HepG2 (cell line): Measurements from ENCODE around the gene FITM1. TPM values are rescaled to one million over a fixed set of nuclear protein-coding genes. Genes with fewer than 3 reads are reported as not detected.

Source experiments
- CENPT ChIP-seq: sonication (generic); formaldehyde crosslinking; IDR thresholded peaks from 2 replicates; pipeline ENCODE4 v1.8.0; 2022; ENCODE audit warnings: low read depth, mild to moderate bottlenecking, moderate library complexity, missing genetic modification reagents
- ERF ChIP-seq: IDR thresholded peaks from 2 replicates; pipeline ENCODE4 v1.6.1; 2018; ENCODE audit warnings: missing biosample characterization, missing genetic modification reagents
- GTF2F1 ChIP-seq: fragments of 150-350 bp; IDR thresholded peaks from 2 replicates; pipeline ENCODE4 v1.6.1; 2014; ENCODE audit warnings: low read length
- HDAC6 ChIP-seq: fragments of 200-600 bp; sonication (generic); IDR thresholded peaks from 2 replicates; pipeline ENCODE4 v1.7.0; 2017; ENCODE audit warnings: mild to moderate bottlenecking, antibody characterized with exemption, low read length, low read depth
- HOXA5 ChIP-seq: sonication (generic); formaldehyde crosslinking; IDR thresholded peaks from 2 replicates; pipeline ENCODE4 v1.4.0; 2020; ENCODE audit warnings: missing genetic modification reagents
- NFRKB ChIP-seq: fragments of 450-650 bp; IDR thresholded peaks from 2 replicates; pipeline ENCODE4 v1.6.1; 2017
- NFYB ChIP-seq: sonication (generic); formaldehyde crosslinking; IDR thresholded peaks from 2 replicates; pipeline ENCODE4 v1.4.0; 2020; ENCODE audit warnings: missing genetic modification reagents
- PTBP1 ChIP-seq: fragments of 200-400 bp; formaldehyde crosslinking; IDR thresholded peaks from 2 replicates; pipeline ENCODE4 v1.6.1; 2018; ENCODE audit warnings: low read length, low read depth; ENCODE audit not compliant: poor library complexity, severe bottlenecking
- SP140L ChIP-seq: sonication (generic); formaldehyde crosslinking; IDR thresholded peaks from 2 replicates; pipeline ENCODE4 v1.4.0; 2020; ENCODE audit warnings: missing genetic modification reagents, borderline replicate concordance
- THYN1 ChIP-seq: sonication (generic); formaldehyde crosslinking; IDR thresholded peaks from 2 replicates; pipeline ENCODE4 v1.8.1; 2023; ENCODE audit warnings: low read depth, mild to moderate bottlenecking, moderate library complexity, missing genetic modification reagents, borderline replicate concordance
- U2AF1 ChIP-seq: fragments of 200-400 bp; formaldehyde crosslinking; optimal IDR thresholded peaks from 2 replicates; pipeline ENCODE3; 2017; ENCODE audit warnings: mild to moderate bottlenecking, low read depth, low read length
- ZIK1 ChIP-seq: sonication (generic); formaldehyde crosslinking; IDR thresholded peaks from 2 replicates; pipeline ENCODE4 v1.5.0; 2020; ENCODE audit warnings: mild to moderate bottlenecking, low read depth, missing genetic modification reagents, borderline replicate concordance
- ZNF101 ChIP-seq: sonication (generic); formaldehyde crosslinking; IDR thresholded peaks from 2 replicates; pipeline ENCODE4 v1.4.0; 2020; ENCODE audit warnings: mild to moderate bottlenecking, low read depth, missing genetic modification reagents, borderline replicate concordance
- ZNF564 ChIP-seq: sonication (generic); formaldehyde crosslinking; IDR thresholded peaks from 2 replicates; pipeline ENCODE4 v1.8.1; 2023; ENCODE audit warnings: mild to moderate bottlenecking, missing genetic modification reagents
- ZNF670 ChIP-seq: sonication (generic); formaldehyde crosslinking; IDR thresholded peaks from 2 replicates; pipeline ENCODE4 v1.8.0; 2022; ENCODE audit warnings: mild to moderate bottlenecking, missing genetic modification reagents, borderline replicate concordance
- ZNF709 ChIP-seq: sonication (generic); formaldehyde crosslinking; IDR thresholded peaks from 2 replicates; pipeline ENCODE4 v1.5.0; 2020; ENCODE audit warnings: mild to moderate bottlenecking, missing genetic modification reagents
- ZSCAN12 ChIP-seq: sonication (generic); formaldehyde crosslinking; IDR thresholded peaks from 2 replicates; pipeline ENCODE4 v1.9.0; 2021; ENCODE audit warnings: mild to moderate bottlenecking, missing genetic modification reagents
- ZSCAN29 ChIP-seq: sonication (generic); formaldehyde crosslinking; conservative IDR thresholded peaks from 2 replicates; pipeline ENCODE4 v1.4.0; 2020; ENCODE audit warnings: mild to moderate bottlenecking, missing genetic modification reagents
- polyA plus RNA-seq, 8 experiments: library from polyadenylated mRNA; depleted of rRNA in 3 of 8; stranded (reverse) in 7 of 8; unstranded in 1 of 8; fragments of >200 nt; fragmentation: Illumina TruSeq in 4 of 8; extraction: Trizol in 4 of 8; gene quantifications; 2 replicates each; pipeline versions ENCODE4 v1.2.1 to v1.2.3, GENCODE V29; 2011 to 2016; ENCODE audit warnings: low read depth in 4 of 8, missing spikeins in 1 of 8, mixed read lengths in 1 of 8; ENCODE audit not compliant: insufficient read depth in 1 of 8
- total RNA-seq, 5 experiments: library from RNA; depleted of rRNA; stranded (reverse); fragments of >200 nt; fragmentation: Illumina TruSeq; extraction: Trizol; gene quantifications; 2 replicates each; pipeline ENCODE4 v1.2.3, GENCODE V29; 2016; ENCODE audit warnings: low read depth in 1 of 5
- TF ChIP-seq, protein P1 (sequence below): IDR thresholded peaks from 2 replicates; pipeline ENCODE4 v1.6.1; 2016; ENCODE audit warnings: missing compliant biosample characterization, missing genetic modification reagents, borderline replicate concordance
- TF ChIP-seq, protein P2 (sequence below): sonication (generic); formaldehyde crosslinking; IDR thresholded peaks from 2 replicates; pipeline ENCODE4 v1.5.0; 2020; ENCODE audit warnings: missing genetic modification reagents
- TF ChIP-seq, protein P3 (sequence below): sonication (generic); formaldehyde crosslinking; IDR thresholded peaks from 2 replicates; pipeline ENCODE4 v1.9.0; 2021; ENCODE audit warnings: missing genetic modification reagents, borderline replicate concordance
- TF ChIP-seq, protein P4 (sequence below): sonication (generic); formaldehyde crosslinking; IDR thresholded peaks from 2 replicates; pipeline ENCODE4 v1.4.0; 2020; ENCODE audit warnings: missing genetic modification reagents, borderline replicate concordance

FITM1 gene
- total and polyA plus RNA-seq, 2 of the 13 experiments (the other 11 are each of a cell fraction or from before 2014, with no cell fraction given), result 2.7 to 5.8 TPM

DNA sequence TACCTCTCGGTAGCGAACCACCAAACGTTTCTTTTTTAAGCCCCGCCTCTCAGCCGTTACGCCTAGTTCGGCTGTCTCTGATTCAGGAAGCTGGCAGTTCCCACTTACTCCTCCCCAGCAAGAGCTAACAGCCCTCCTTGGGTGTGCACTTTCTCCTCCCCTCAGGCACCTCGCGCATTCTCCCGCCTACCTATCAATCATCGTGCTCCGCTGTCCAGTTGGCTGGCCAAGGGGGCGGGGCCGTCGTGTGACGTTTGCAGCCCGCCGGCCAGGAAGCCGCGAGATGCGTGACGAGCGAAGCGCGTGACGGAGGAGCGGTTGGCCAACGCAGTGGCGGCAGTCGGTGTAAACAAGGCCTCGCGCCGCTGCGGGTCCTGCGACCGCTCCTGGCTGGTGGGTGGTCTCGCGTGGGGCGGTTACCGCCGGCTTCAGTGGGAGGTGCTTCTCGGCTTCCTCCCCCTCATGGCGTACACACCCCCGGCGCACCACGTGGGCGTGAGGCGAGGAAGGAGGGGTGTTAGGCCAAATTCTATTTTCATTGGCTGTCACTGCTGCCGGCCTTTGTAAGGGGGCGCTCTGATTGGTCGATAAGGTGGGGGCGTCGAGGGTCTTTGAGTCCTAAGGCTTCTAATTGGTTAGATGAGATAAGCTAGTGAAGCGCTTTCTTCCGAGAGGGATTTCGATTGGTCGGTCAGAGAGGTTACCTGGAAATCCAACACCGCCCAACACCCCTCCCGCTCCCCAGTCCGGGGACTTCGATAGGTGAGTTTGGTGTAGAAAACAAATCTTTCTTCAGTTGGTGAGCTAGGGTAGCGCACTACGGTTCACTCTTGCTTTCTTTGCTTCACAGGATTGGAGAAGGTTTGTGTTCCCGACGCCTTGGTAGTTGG lies 15.7 kb upstream of the FITM1 start, which contains the start of the genes DCAF11 and NRL (continued):
- no peak for TF ChIP-seq NFRKB
- TF ChIP-seq ZIK1, result peak; percentile 96
- 0 out of 2 replicates have a peak, but pooled peaks have one; percentile 40 for TF ChIP-seq ZSCAN29 (CRISPR knock-in tag)
- peak; percentile 24; the same call in 1 of the 2 replicates for TF ChIP-seq SP140L (CRISPR knock-in tag)
- no peak for TF ChIP-seq ZNF564 (CRISPR knock-in tag)
- TF ChIP-seq, protein P1, sequence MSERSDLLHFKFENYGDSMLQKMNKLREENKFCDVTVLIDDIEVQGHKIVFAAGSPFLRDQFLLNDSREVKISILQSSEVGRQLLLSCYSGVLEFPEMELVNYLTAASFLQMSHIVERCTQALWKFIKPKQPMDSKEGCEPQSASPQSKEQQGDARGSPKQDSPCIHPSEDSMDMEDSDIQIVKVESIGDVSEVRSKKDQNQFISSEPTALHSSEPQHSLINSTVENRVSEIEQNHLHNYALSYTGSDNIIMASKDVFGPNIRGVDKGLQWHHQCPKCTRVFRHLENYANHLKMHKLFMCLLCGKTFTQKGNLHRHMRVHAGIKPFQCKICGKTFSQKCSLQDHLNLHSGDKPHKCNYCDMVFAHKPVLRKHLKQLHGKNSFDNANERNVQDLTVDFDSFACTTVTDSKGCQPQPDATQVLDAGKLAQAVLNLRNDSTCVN (CRISPR knock-in tag), result peak; percentile 93
- TF ChIP-seq THYN1 (CRISPR knock-in tag), result 0 out of 2 replicates have a peak, but pooled peaks have one; percentile 81
- peak; percentile 99 for TF ChIP-seq PTBP1
- TF ChIP-seq U2AF1, result peak; percentile 64
- TF ChIP-seq, protein P2, sequence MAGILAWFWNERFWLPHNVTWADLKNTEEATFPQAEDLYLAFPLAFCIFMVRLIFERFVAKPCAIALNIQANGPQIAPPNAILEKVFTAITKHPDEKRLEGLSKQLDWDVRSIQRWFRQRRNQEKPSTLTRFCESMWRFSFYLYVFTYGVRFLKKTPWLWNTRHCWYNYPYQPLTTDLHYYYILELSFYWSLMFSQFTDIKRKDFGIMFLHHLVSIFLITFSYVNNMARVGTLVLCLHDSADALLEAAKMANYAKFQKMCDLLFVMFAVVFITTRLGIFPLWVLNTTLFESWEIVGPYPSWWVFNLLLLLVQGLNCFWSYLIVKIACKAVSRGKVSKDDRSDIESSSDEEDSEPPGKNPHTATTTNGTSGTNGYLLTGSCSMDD, result peak; percentile 82; the same call in 1 of the 2 replicates
- peak; percentile 91; the same call in 1 of the 2 replicates for TF ChIP-seq CENPT (CRISPR knock-in tag)
- TF ChIP-seq ZSCAN12 (CRISPR knock-in tag), result no peak; the same call in 1 of the 2 replicates
- TF ChIP-seq NFYB (CRISPR knock-in tag), result peak; percentile 93
- peak; percentile 100 for TF ChIP-seq HOXA5 (CRISPR knock-in tag)
- TF ChIP-seq ZNF709 (CRISPR knock-in tag), result peak; percentile 88
- TF ChIP-seq GTF2F1, result no peak
- TF ChIP-seq, protein P3, sequence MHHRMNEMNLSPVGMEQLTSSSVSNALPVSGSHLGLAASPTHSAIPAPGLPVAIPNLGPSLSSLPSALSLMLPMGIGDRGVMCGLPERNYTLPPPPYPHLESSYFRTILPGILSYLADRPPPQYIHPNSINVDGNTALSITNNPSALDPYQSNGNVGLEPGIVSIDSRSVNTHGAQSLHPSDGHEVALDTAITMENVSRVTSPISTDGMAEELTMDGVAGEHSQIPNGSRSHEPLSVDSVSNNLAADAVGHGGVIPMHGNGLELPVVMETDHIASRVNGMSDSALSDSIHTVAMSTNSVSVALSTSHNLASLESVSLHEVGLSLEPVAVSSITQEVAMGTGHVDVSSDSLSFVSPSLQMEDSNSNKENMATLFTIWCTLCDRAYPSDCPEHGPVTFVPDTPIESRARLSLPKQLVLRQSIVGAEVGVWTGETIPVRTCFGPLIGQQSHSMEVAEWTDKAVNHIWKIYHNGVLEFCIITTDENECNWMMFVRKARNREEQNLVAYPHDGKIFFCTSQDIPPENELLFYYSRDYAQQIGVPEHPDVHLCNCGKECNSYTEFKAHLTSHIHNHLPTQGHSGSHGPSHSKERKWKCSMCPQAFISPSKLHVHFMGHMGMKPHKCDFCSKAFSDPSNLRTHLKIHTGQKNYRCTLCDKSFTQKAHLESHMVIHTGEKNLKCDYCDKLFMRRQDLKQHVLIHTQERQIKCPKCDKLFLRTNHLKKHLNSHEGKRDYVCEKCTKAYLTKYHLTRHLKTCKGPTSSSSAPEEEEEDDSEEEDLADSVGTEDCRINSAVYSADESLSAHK (CRISPR knock-in tag), result peak; percentile 46; the same call in 1 of the 2 replicates
- peak; percentile 98 for TF ChIP-seq ERF (CRISPR knock-in tag)
- TF ChIP-seq ZNF670 (CRISPR knock-in tag), result no peak
- TF ChIP-seq, protein P4, sequence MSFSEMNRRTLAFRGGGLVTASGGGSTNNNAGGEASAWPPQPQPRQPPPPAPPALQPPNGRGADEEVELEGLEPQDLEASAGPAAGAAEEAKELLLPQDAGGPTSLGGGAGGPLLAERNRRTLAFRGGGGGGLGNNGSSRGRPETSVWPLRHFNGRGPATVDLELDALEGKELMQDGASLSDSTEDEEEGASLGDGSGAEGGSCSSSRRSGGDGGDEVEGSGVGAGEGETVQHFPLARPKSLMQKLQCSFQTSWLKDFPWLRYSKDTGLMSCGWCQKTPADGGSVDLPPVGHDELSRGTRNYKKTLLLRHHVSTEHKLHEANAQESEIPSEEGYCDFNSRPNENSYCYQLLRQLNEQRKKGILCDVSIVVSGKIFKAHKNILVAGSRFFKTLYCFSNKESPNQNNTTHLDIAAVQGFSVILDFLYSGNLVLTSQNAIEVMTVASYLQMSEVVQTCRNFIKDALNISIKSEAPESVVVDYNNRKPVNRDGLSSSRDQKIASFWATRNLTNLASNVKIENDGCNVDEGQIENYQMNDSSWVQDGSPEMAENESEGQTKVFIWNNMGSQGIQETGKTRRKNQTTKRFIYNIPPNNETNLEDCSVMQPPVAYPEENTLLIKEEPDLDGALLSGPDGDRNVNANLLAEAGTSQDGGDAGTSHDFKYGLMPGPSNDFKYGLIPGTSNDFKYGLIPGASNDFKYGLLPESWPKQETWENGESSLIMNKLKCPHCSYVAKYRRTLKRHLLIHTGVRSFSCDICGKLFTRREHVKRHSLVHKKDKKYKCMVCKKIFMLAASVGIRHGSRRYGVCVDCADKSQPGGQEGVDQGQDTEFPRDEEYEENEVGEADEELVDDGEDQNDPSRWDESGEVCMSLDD, result peak; percentile 35; the same call in 1 of the 2 replicates
- no peak for TF ChIP-seq HDAC6
- TF ChIP-seq ZNF101, result no peak
